ENCODE measurements around the gene GAS2L3. TPM values are rescaled to one million over a fixed set of nuclear protein-coding genes. Genes with fewer than 3 reads are reported as not detected.

The GAS2L3 gene
- total RNA-seq, result 10 to 100 TPM in 1 of 5 donors, 1 to 10 TPM in 3, not detected in 1; 1.8 to 29.7 (median 6.2) TPM
- polyA plus RNA-seq, result 1 to 10 TPM; 1.0 to 1.5 (median 1.1) TPM
- long read RNA-seq, donor 1, partial matches to known transcripts, result 10 of 12 reads
- long read RNA-seq, donor 1, other reads (novel, unspliced or antisense), result 0 of 12 reads
- long read RNA-seq, donor 2, partial matches to known transcripts, result 0 of 1 reads
- long read RNA-seq, donor 2, other reads (novel, unspliced or antisense), result 0 of 1 reads
- long read RNA-seq, donor 3, result 0 reads
- long read RNA-seq, donor 4, partial matches to known transcripts, result 0 of 1 reads
- long read RNA-seq, donor 4, other reads (novel, unspliced or antisense), result 0 of 1 reads
- long read RNA-seq, donor 5, partial matches to known transcripts, result 19 of 20 reads
- long read RNA-seq, donor 5, other reads (novel, unspliced or antisense), result 0 of 20 reads
- long read RNA-seq, donor 6, partial matches to known transcripts, result 126 of 127 reads
- long read RNA-seq, donor 6, other reads (novel, unspliced or antisense), result 0 of 127 reads
- long read RNA-seq, donor 7, result 0 reads
- long read RNA-seq, donor 8, partial matches to known transcripts, result 18 of 19 reads
- long read RNA-seq, donor 8, other reads (novel, unspliced or antisense), result 0 of 19 reads
- long read RNA-seq, donor 9, partial matches to known transcripts, result 8 of 10 reads
- long read RNA-seq, donor 9, other reads (novel, unspliced or antisense), result 0 of 10 reads
- long read RNA-seq, donor 10, partial matches to known transcripts, result 9 of 9 reads
- long read RNA-seq, donor 10, other reads (novel, unspliced or antisense), result 0 of 9 reads

- Histone ChIP-seq H3K27me3 (no peaks in the 10 kb centered on the region), H3K36me3 (no peaks in the 10 kb centered on the region), H3K9me3 (no peaks in the 10 kb centered on the region), H3K4me3 (peak within 1 kb of the TSS; percentile 62 to 77 (median 70)), H3K27ac (peak within 1 kb of the TSS; percentile 23 to 83 (median 72)), H3K4me1 (peaks cover 10 to 21% (median 17%) of the 10 kb centered on the region in 4 donors)
- DNase-seq, result peak; percentile 91 to 97
- WGBS, 5 donors, result 0 to 6% (median 1%) methylated on average over 36 to 70 of the region's 70 CpGs
- TF ChIP-seq EP300 (IDR thresholded peaks at IDR 0.05) (peak; percentile 2), POLR2AphosphoS5 (IDR thresholded peaks at IDR 0.05) (peak; percentile 25 to 57 (median 31)), POLR2A (IDR thresholded peaks at IDR 0.05) (no peak)
- TF ChIP-seq, protein P1, sequence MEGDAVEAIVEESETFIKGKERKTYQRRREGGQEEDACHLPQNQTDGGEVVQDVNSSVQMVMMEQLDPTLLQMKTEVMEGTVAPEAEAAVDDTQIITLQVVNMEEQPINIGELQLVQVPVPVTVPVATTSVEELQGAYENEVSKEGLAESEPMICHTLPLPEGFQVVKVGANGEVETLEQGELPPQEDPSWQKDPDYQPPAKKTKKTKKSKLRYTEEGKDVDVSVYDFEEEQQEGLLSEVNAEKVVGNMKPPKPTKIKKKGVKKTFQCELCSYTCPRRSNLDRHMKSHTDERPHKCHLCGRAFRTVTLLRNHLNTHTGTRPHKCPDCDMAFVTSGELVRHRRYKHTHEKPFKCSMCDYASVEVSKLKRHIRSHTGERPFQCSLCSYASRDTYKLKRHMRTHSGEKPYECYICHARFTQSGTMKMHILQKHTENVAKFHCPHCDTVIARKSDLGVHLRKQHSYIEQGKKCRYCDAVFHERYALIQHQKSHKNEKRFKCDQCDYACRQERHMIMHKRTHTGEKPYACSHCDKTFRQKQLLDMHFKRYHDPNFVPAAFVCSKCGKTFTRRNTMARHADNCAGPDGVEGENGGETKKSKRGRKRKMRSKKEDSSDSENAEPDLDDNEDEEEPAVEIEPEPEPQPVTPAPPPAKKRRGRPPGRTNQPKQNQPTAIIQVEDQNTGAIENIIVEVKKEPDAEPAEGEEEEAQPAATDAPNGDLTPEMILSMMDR (IDR thresholded peaks at IDR 0.05), result no peak
- intact Hi-C loops (cut with DNase I; ENCODE audit: low total_unique reads), result no loop called here
Measured at GRCh38 chr12:100573292-100574186, at the start of gene GAS2L3. TSS of gene GAS2L3 (plus strand) at chr12:100573684. CDS start at chr12:100594905, 21,221 bp downstream.

GRCh38 chr12:100528034-100528433, 45.5 kb upstream of the GAS2L3 start:
- Histone ChIP-seq H3K4me3 (no peak overlapping the region), H3K27ac (no peak overlapping the region), H3K9me3 (no peaks in the 10 kb centered on the region), H3K27me3 (peaks cover 0 to 12% (median 0%) of the 10 kb centered on the region in 3 donors), H3K36me3 (no peaks in the 10 kb centered on the region), H3K4me1 (no peaks in the 10 kb centered on the region)
- intact Hi-C loops (cut with DNase I; ENCODE audit: low total_unique reads), result no loop called here
- 63 to 72% (median 68%) methylated on average over 3 of the region's 3 CpGs for WGBS, 5 donors
- no peak for DNase-seq
- TF ChIP-seq, protein P1 (IDR thresholded peaks at IDR 0.05), result no peak
- TF ChIP-seq POLR2A (IDR thresholded peaks at IDR 0.05), result no peak
- TF ChIP-seq EP300 (IDR thresholded peaks at IDR 0.05), result no peak
- TF ChIP-seq POLR2AphosphoS5 (IDR thresholded peaks at IDR 0.05), result no peak

DNA sequence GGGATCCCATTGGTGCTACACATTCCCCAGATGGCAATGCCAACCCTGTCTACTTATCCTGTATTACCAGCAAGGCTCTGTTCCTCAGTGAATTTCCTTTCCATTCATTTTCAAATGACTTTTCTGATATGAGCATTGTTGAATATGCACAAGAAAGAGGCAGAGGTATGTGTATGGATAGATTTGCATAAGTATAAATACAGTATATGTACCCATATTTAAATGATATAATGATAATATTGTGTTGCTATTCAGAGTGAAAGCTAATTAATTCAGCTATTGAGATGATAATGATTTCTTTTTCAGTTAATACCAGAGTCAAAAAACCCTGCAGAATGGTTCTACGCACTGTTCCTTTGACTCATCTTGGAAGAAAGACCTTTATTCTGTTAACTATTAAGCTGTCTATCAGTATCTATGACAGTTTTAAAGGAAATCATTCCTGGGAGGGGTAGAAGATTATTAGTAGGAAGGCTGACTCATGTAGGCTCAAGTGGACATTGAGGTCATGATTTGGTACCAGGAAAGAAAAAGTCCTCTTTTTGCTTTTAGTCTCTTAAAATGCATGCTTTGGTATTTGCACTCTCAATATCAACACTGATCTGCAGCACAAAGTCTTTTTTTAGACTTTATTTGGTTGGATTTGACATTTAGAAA, 44.9 kb upstream of the GAS2L3 start:
- Histone ChIP-seq H3K36me3 (no peaks in the 10 kb centered on the region), H3K27me3 (peaks cover 0 to 12% (median 0%) of the 10 kb centered on the region in 3 donors), H3K4me3 (no peak overlapping the region), H3K27ac (no peak overlapping the region), H3K4me1 (no peaks in the 10 kb centered on the region), H3K9me3 (no peaks in the 10 kb centered on the region)
- WGBS, 5 donors, result 63 to 79% (median 67%) methylated on average over 1 of the region's 1 CpG
- DNase-seq, result no peak
- TF ChIP-seq, protein P1 (IDR thresholded peaks at IDR 0.05), result no peak
- TF ChIP-seq POLR2AphosphoS5 (IDR thresholded peaks at IDR 0.05), result no peak
- no peak for TF ChIP-seq EP300 (IDR thresholded peaks at IDR 0.05)
- TF ChIP-seq POLR2A (IDR thresholded peaks at IDR 0.05), result no peak
- intact Hi-C loops (cut with DNase I; ENCODE audit: low total_unique reads), result no loop called here
